SK-N-SH (cell line): ENCODE measurements around the gene FAM114A1.

Experiments
- CTCF ChIP-seq: fragments of 200-600 bp; sonication (generic); IDR thresholded peaks from 2 replicates; pipeline ENCODE4 v1.6.1; 2017; ENCODE audit warnings: antibody characterized with exemption, mild to moderate bottlenecking, moderate library complexity
- EP300 ChIP-seq, 2 experiments: IDR thresholded peaks; 2 replicates each; pipeline versions ENCODE4 v1.4.0 to v1.6.1; 2012; ENCODE audit warnings: borderline replicate concordance in 1 of 2, low read depth in 1 of 2, low read length in 1 of 2
- EZH2phosphoT487 ChIP-seq: fragments of 200-600 bp; sonication (generic); IDR thresholded peaks from 2 replicates; pipeline ENCODE4 v1.6.1; 2017; ENCODE audit warnings: low read depth, mixed run types, mild to moderate bottlenecking, antibody characterized with exemption, moderate library complexity, borderline replicate concordance
- GATA2 ChIP-seq: sonication (generic); formaldehyde crosslinking; IDR thresholded peaks from 2 replicates; pipeline ENCODE4 v1.5.0; 2020; ENCODE audit warnings: mild to moderate bottlenecking, missing genetic modification reagents
- IRF3 ChIP-seq: fragments of 150-350 bp; IDR thresholded peaks from 2 replicates; pipeline ENCODE4 v1.6.1; 2016; ENCODE audit warnings: mild to moderate bottlenecking, low read depth, low read length
- MAX ChIP-seq: IDR thresholded peaks from 2 replicates; pipeline ENCODE4 v1.4.0; 2012; ENCODE audit warnings: low read depth
- POLR2AphosphoS5 ChIP-seq: IDR thresholded peaks from 2 replicates; pipeline ENCODE4 v1.6.1; 2012; ENCODE audit warnings: low read depth, low read length
- RAD21 ChIP-seq: IDR thresholded peaks from 2 replicates; pipeline ENCODE4 v1.6.1; 2012; ENCODE audit warnings: mild to moderate bottlenecking, low read length
- RFX5 ChIP-seq: IDR thresholded peaks from 2 replicates; pipeline ENCODE4 v1.6.1; 2012; ENCODE audit warnings: mild to moderate bottlenecking, improper control_type of control experiment, low read length
- RXRA ChIP-seq: IDR thresholded peaks from 2 replicates; pipeline ENCODE4 v1.4.0; 2012; ENCODE audit warnings: low read depth, mild to moderate bottlenecking, borderline replicate concordance
- TAF1 ChIP-seq: IDR thresholded peaks from 2 replicates; pipeline ENCODE4 v1.6.1; 2012; ENCODE audit warnings: low read depth, mild to moderate bottlenecking, low read length, moderate library complexity, borderline replicate concordance
- USF1 ChIP-seq: IDR thresholded peaks from 2 replicates; pipeline ENCODE4 v1.4.0; 2012; ENCODE audit warnings: low read depth, borderline replicate concordance
- USF2 ChIP-seq: fragments of 150-350 bp; IDR thresholded peaks from 2 replicates; pipeline ENCODE4 v1.6.1; 2017; ENCODE audit warnings: antibody characterized with exemption, low read length, low read depth, borderline replicate concordance

GRCh38 chr4:38928568-38928967, 61.0 kb downstream of the FAM114A1 start:
- no peak for TF ChIP-seq RAD21
- TF ChIP-seq TAF1: no peak
- no peak for TF ChIP-seq CTCF
- TF ChIP-seq EZH2phosphoT487: no peak
- TF ChIP-seq GATA2 (CRISPR knock-in tag): no peak
- TF ChIP-seq MAX: no peak
- TF ChIP-seq IRF3: no peak
- TF ChIP-seq EP300 (IDR thresholded peaks at IDR 0.05; ENCODE audit: borderline replicate concordance in 1 of 2, low read depth in 1 of 2, low read length in 1 of 2): no peak
- no peak for TF ChIP-seq RXRA
- no peak for TF ChIP-seq POLR2AphosphoS5
- no peak for TF ChIP-seq USF2
- TF ChIP-seq USF1: no peak
- TF ChIP-seq RFX5: no peak
